GM19463 (cell line): ENCODE measurements around the gene MISP3.
"Not testable (repeated sequence)": the region's sequence is repeated elsewhere in the genome, so short reads cannot be mapped to it uniquely, and the experiment has no call there.

Experiments used
- ATAC-seq: cut with Tn5 transposase; IDR thresholded peaks from one replicate; pipeline ENCODE4 v1.9.1; 2021; ENCODE audit warnings: mild to moderate bottlenecking, moderate library complexity; ENCODE audit not compliant: unreplicated experiment

Gene MISP3

GRCh38 chr19:14072535-14073260 lies at the start of gene MISP3:
Gene MISP3 (plus strand): TSS chr19:14072786. CDS start chr19:14073310, 524 bp downstream.
- peak; percentile 23 for ATAC-seq

- ATAC-seq: no peak
These were observed 49.0 kb upstream of the MISP3 start for GRCh38 chr19:14023404-14024235.

GRCh38 chr19:14026652-14027192 lies 45.9 kb upstream of the MISP3 start:
- ATAC-seq: not testable (repeated sequence)

GRCh38 chr19:14027856-14028450 lies 44.6 kb upstream of the MISP3 start, which contains the start of gene RLN3:
Gene RLN3 (plus strand): TSS chr19:14028148. CDS start chr19:14028205, 57 bp downstream.
- ATAC-seq: no peak

DNA sequence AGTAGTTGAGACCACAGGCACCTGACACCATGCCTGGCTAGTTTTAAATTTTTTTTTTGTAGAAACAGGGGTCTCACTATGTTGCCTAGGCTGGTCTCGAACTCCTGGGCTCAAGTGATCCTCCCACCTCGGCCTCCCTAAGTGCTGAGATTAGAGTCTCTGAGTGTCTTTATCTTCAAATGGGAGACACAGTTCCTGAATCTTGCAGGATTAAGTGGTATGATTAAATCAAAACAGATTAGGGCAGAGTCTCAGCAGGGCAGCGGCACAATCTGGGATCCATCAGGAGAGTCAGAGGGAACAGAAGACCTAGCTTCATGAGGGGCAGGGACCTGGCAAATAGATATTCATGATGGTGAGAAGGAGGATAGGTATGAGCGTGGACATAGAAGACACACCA lies 43.7 kb upstream of the MISP3 start:
- ATAC-seq: no peak

GRCh38 chr19:14030997-14031718 lies 41.4 kb upstream of the MISP3 start:
- no peak for ATAC-seq

- peak; percentile 65 for ATAC-seq
These were observed 40.7 kb upstream of the MISP3 start, which contains the start of gene IL27RA for GRCh38 chr19:14031719-14032480. Gene IL27RA (plus strand): TSS chr19:14031762. CDS start chr19:14031873, 111 bp downstream.

DNA sequence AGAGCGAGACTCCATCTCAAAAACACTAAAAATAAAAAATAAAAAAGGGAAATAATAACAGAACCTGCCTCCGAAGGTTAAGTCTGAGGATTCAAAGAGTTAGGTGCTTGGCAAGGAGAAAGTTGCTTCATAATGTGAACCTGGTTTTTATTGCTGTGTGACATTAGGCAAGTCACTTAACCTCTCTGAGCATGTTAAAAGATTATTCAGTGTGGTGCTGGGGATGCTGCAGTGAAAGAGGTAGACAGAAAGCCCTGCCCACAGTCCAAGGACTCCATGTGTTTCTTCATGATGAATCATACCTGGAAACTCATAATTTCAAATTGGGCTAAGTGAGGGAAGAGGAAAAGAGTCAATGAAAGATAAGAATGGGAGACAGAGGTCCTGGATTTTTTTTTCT lies 38.6 kb upstream of the MISP3 start:
- ATAC-seq: no peak

GRCh38 chr19:14035159-14035558 lies 37.4 kb upstream of the MISP3 start:
- not testable (repeated sequence) for ATAC-seq

DNA sequence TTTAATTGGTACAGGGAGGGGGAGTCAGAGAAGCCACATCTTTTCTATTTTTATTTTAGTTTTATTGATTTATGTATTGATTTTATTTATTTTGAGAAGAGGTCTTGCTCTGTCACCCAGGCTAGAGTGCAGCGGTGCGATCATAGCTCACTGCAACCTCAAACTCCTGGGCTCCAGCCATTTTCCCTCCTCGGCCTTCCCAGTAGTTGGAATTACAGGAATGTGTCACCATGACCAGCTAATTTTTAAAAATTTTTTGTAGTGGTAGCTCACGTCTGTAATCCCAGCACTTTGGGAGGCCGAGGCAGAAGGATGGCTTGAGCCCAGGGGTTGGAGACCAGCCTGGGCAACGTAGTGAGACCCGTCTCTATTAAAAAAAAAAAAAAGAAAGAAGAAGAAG lies 36.9 kb upstream of the MISP3 start:
- ATAC-seq: no peak

- ATAC-seq: no peak
These were observed 33.4 kb upstream of the MISP3 start for GRCh38 chr19:14039181-14039580.

DNA sequence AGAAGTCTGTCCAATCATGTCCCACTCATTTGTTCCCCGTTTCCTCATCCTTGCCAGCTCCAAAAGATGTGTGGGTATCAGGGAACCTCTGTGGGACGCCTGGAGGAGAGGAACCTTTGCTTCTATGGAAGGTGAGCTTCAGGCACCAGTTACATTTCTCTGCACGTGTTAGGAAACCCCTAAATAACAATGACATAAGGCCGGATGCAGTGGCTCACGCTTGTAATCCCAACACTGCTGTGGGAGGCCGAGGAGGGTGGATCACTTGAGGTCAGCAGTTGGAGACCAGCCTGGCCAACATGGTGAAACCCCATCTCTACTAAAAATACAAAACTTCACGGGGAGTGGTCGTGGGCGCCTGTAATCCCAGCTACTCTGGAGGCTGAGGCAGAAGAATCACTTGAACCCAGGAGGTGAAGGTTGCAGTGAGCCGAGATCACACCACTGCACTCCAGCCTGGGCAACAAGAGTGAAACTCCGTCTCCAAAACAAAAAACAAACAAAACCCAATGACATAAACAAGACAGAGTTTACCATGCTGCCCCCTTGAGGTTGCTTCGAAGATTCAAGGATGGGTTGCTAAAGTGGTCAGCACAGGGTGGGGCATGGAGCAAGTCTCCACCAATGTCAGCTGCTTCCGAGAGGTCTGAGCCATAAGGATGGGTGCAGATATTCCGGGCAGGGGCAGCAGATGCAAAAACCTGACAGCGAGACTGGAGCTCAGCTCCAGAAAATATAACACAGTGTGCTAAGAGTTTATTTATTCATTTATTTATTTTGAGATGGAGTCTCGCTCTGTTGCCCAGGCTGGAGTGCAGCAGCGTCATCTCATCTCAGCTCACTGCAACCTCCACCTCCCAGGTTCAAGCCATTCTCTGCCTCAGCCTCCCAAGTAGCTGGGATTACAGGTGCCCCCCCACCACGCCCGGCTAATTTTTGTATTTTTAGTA lies 29.7 kb upstream of the MISP3 start:
- ATAC-seq: not testable (repeated sequence)

GRCh38 chr19:14047866-14048265 lies 24.7 kb upstream of the MISP3 start:
- not testable (repeated sequence) for ATAC-seq

DNA sequence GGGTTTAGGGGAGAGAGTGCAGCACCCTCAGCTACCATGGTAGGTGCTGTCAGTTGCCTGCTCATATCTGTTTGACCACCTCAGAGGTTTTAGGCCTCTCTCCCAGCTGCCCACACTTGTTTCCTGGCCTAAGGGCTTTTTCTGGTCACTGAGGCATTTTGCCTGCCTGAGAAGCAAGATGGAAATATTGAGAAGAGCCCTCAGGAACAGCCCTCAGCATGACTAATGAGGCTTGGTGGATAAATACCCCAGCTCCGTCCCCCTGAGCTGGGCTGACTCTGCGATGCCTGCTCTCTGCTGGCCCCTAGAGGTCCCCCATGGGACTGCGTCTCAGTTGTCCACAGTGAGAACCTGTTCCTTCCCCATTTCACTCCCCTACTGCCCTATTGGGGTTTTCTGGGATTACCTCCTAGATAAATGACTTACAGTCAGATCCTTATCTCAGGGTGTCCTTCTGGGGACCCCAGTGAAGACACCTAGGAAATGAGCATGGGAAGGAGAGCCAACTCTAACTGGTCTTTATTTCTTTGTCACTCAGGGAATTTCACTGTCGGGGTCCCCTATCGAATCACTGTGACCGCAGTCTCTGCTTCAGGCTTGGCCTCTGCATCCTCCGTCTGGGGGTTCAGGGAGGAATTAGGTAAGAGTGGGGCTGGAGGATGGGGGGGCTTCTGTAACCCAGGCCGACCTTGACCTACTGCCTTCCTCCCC lies 24.0 kb upstream of the MISP3 start:
- no peak for ATAC-seq

DNA sequence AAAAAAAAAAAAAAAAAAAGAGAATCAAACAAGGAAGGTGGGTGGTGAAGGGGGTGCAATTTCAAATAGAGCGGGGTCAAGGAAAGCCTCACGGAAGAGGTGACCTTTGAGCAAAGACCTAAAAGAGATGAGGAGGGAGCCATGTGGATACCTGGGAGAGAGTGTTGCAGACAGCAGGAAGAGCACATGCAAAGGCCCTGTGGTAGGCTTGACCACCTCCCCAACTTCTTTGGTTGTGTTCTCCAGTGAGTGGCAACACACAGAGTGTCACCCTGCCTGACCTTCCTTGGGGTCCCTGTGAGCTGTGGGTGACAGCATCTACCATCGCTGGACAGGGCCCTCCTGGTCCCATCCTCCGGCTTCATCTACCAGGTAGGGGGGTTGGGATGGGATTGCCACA lies 22.1 kb upstream of the MISP3 start:
- no peak for ATAC-seq

DNA sequence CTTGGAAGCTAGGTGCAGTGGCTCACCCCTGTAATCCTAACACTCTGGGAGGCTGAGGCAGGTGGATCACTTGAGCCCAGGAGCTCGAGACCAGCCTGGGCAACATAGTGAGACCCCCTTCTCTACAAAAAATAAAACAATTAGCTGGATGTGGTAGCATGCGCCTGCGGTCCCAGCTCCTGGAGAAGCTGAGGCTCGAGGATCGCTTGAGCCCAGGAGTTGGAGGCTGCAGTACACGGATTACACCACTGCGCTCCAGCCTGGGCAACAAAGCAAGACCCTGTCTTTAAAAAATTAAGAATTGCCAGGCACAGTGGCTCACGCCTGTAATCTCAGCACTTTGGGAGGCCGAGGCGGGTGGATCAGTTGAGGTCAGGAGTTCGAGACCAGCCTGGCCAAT lies 21.6 kb upstream of the MISP3 start:
- ATAC-seq: not testable (repeated sequence)

DNA sequence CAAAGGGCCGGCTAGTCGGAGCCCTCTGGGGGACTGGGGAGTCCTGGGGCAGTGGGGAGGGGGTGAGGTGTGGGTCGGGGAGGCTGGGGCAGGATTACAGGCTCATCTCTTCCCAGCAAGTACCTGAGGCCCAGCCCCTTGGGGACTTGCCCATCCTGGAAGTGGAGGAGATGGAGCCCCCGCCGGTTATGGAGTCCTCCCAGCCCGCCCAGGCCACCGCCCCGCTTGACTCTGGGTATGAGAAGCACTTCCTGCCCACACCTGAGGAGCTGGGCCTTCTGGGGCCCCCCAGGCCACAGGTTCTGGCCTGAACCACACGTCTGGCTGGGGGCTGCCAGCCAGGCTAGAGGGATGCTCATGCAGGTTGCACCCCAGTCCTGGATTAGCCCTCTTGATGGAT lies 20.6 kb upstream of the MISP3 start:
- ATAC-seq: no peak

GRCh38 chr19:14052470-14052869 lies 20.1 kb upstream of the MISP3 start:
- ATAC-seq: no peak
